Vagina (tissue), 2 donors: ENCODE measurements around the gene CST9L. TPM values are rescaled to one million over a fixed set of nuclear protein-coding genes. Genes with fewer than 3 reads are reported as not detected.

Experiments used
- DNase-seq, 2 donors: peaks; one replicate each; pipeline ENCODE4 v3.0.0-alpha.2; 2017; ENCODE audit errors: extremely low spot score in 2 of 2
- H3K27ac ChIP-seq: fragments of 200-600 bp; sonication (generic); one replicate; pipeline ENCODE4 v1.5.1; 2019
- H3K27me3 ChIP-seq: fragments of 200-600 bp; sonication (generic); one replicate; pipeline ENCODE4 v1.5.1; 2019
- H3K36me3 ChIP-seq, 2 donors: fragments of 200-600 bp; sonication (generic); one replicate each; pipeline ENCODE4 v1.5.1; 2017 to 2019
- H3K4me1 ChIP-seq: fragments of 200-600 bp; sonication (generic); one replicate; pipeline ENCODE4 v1.5.1; 2019
- H3K4me3 ChIP-seq, 2 donors: fragments of 200-600 bp; sonication (generic); 1 replicate in 1 of 2; 2 replicates in 1 of 2; pipeline ENCODE4 v1.5.1; 2016 to 2019
- H3K9me3 ChIP-seq: fragments of 200-600 bp; sonication (generic); one replicate; pipeline ENCODE4 v1.5.1; 2019
- POLR2A ChIP-seq, 2 donors: fragments of 450-650 bp; IDR thresholded peaks; one replicate each; pipeline ENCODE4 v1.6.1; 2017; ENCODE audit warnings: antibody characterized with exemption in 2 of 2, mild to moderate bottlenecking in 2 of 2, moderate library complexity in 2 of 2
- POLR2AphosphoS5 ChIP-seq, 2 donors: sonication (generic); formaldehyde crosslinking; IDR thresholded peaks; one replicate each; pipeline ENCODE4 v1.9.0; 2017; ENCODE audit warnings: antibody characterized with exemption in 2 of 2, mild to moderate bottlenecking in 2 of 2, low read depth in 1 of 2; ENCODE audit not compliant: insufficient read depth in 1 of 2
- intact Hi-C: fragments of 100-400 bp; cut with DNase I; formaldehyde crosslinking; loops from one replicate; pipeline ENCODE4 v1.15.1; 2023
- total RNA-seq: library from RNA; depleted of rRNA; stranded (reverse); fragments of >200 nt; gene quantifications from one replicate; pipeline ENCODE4 v1.2.3, GENCODE V29; 2016
- TF ChIP-seq, protein P1 (sequence below), 3 experiments: fragments of 450-650 bp in 2 of 3; fragments of 200-600 bp in 1 of 3; sonication (generic) in 1 of 3; IDR thresholded peaks; one replicate each; pipeline ENCODE4 v1.5.1; 2017 to 2019; ENCODE audit warnings: antibody characterized with exemption in 3 of 3, mild to moderate bottlenecking in 2 of 3, moderate library complexity in 2 of 3

Gene CST9L
- total RNA-seq, 1 donor from 2014 or later, result not detected

DNA sequence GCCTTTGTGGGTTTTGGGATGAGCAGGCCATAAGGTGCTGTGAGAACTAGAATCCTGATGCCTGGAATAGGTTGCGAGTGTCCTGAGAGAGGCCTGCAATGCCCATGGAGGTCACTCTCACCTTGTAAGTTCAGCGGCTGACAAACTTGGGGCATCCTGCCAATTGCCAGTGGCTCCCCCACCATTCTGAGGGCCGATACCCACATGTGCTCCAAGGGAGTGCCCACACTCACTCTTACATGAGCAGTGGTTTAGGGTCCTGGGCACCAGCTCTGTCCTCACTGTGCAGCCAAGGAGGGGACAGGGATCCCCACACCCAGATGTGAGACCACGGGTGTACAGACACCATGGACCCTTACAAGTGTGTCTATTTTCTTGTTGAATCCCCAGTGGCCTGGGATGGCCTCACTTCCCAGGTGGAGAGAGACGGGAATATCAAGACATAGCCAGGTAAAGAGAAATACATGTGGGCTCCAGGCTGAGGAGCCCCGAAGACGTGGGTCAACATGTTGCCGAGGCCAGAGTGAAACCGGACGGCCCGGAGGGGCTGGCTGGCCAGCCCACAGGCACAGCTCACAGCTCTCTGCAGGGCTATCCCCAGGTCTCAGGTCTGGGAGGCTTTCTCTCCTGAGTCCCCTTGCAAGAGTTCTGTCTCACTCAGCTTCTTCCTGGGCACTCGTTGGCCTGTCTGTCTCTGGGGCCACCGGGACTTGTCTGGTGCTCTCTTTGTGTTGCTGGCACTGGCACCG, 39.4 kb upstream of the CST9L start:
- no peak for DNase-seq
- H3K27me3 ChIP-seq, result no peaks in the 10 kb centered on the region
- TF ChIP-seq POLR2A (IDR thresholded peaks at IDR 0.05) (no peak), POLR2AphosphoS5 (IDR thresholded peaks at IDR 0.05; ENCODE audit: insufficient read depth in 1 of 2, low read depth in 1 of 2) (no peak)
- TF ChIP-seq, protein P1, sequence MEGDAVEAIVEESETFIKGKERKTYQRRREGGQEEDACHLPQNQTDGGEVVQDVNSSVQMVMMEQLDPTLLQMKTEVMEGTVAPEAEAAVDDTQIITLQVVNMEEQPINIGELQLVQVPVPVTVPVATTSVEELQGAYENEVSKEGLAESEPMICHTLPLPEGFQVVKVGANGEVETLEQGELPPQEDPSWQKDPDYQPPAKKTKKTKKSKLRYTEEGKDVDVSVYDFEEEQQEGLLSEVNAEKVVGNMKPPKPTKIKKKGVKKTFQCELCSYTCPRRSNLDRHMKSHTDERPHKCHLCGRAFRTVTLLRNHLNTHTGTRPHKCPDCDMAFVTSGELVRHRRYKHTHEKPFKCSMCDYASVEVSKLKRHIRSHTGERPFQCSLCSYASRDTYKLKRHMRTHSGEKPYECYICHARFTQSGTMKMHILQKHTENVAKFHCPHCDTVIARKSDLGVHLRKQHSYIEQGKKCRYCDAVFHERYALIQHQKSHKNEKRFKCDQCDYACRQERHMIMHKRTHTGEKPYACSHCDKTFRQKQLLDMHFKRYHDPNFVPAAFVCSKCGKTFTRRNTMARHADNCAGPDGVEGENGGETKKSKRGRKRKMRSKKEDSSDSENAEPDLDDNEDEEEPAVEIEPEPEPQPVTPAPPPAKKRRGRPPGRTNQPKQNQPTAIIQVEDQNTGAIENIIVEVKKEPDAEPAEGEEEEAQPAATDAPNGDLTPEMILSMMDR (IDR thresholded peaks at IDR 0.05), result no peak
- H3K4me3 ChIP-seq, result no peak overlapping the region
- no peaks in the 10 kb centered on the region for H3K9me3 ChIP-seq
- H3K4me1 ChIP-seq, result no peaks in the 10 kb centered on the region
- intact Hi-C loops, result no loop called here
- no peaks in the 10 kb centered on the region for H3K36me3 ChIP-seq
- H3K27ac ChIP-seq, result no peak overlapping the region

DNA sequence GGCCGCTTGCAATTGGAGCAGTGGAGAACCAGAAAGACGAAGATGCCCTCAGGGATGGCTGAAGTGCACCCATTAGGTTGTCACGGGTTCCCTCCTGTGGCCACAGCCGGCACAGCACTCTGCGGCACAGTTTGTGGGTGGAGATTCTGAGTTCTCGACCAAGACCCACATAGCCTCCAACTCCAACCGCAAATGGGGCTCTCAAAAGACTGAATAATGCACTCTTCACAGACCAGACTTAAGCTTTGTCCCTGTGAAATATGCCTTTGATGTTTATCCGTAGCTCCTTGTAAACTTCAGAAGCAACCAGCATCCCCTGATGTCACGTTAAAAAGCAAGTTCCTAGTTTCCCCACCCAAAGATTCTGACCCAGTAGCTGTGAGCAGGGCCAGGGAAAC, 38.4 kb upstream of the CST9L start:
- Histone ChIP-seq H3K27ac (no peak overlapping the region), H3K27me3 (no peaks in the 10 kb centered on the region), H3K36me3 (no peaks in the 10 kb centered on the region), H3K4me3 (no peak overlapping the region), H3K9me3 (no peaks in the 10 kb centered on the region), H3K4me1 (no peaks in the 10 kb centered on the region)
- intact Hi-C loops, result no loop called here
- no peak for DNase-seq
- no peak for TF ChIP-seq POLR2A (IDR thresholded peaks at IDR 0.05)
- TF ChIP-seq, protein P1 (IDR thresholded peaks at IDR 0.05), result peak; percentile 62 to 89 (median 79)

DNA sequence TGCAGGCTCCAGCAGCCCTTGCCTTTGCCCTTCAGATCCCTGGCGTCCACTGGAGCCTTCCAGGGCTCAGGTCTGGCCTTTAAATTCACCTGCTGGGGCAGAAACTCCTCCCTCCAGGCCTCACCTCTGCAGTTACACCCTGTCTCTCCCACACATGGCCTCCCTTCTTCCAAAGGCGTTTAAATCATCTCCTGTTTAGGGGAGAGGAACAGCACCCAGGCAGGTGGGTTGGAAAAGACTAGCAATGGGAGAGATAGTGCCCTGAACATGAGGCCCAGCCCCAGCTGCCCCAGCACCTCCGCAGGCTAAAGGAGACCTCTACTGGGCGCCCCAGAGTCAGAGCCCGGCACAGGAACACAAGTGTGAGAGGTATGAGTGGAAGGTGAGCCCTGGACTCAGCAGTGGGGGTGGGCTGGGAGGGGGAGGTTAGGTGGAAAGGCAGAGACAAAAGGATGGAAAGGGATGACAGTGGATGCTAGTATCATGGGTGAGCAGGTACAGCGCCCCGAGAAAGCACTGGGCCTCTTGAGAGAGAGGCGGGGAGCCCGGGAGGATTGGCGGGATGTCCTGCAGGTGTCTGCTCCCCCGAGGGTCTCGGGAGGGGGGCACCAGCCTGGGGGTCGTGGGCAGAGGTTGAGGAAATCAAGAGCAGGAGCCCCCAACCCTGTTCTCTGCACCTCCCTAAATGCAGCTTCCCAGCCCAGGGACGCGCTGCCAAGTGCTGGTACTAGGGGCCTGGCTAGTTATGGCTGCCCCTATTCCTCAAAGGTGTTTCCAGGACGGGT, 37.8 kb upstream of the CST9L start, which contains the start of gene CST9:
Gene CST9, minus strand, starts transcription at position 51 of the 785 bp plus-strand sequence. CDS start 53 bp downstream, outside the sequence.
- no peaks in the 10 kb centered on the region for H3K4me1 ChIP-seq
- H3K36me3 ChIP-seq, result no peaks in the 10 kb centered on the region
- TF ChIP-seq POLR2A (IDR thresholded peaks at IDR 0.05), result no peak
- no peak for TF ChIP-seq POLR2AphosphoS5 (IDR thresholded peaks at IDR 0.05; ENCODE audit: insufficient read depth in 1 of 2, low read depth in 1 of 2)
- TF ChIP-seq, protein P1 (IDR thresholded peaks at IDR 0.05), result no peak
- no peak for DNase-seq
- intact Hi-C loops, result no loop called here
- H3K27ac ChIP-seq, result no peak within 1 kb of the TSS
- H3K9me3 ChIP-seq, result no peaks in the 10 kb centered on the region
- no peak within 1 kb of the TSS for H3K4me3 ChIP-seq
- no peaks in the 10 kb centered on the region for H3K27me3 ChIP-seq

DNA sequence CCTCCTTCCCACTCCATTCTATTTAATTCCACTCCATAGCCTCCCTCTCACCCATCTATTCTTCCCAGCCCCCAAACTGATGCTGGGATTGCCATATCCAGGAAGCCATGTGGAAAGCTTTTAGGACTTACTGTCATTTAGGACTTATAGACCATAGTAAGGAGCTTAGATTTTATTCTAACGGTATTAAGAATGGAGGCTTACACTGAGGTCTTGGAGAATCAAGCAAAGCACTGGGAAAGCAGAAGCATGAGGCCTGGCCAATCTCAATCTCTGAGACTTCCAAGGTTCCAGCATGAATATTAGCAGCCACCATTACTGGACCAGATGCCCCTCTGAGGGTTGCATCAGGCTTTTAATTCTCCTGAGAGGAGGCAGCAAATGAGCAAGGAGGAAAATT, 36.0 kb upstream of the CST9L start:
- TF ChIP-seq POLR2AphosphoS5 (IDR thresholded peaks at IDR 0.05; ENCODE audit: insufficient read depth in 1 of 2, low read depth in 1 of 2) (no peak), POLR2A (IDR thresholded peaks at IDR 0.05) (no peak)
- TF ChIP-seq, protein P1 (IDR thresholded peaks at IDR 0.05), result no peak
- Histone ChIP-seq H3K4me3 (no peak overlapping the region), H3K27me3 (no peaks in the 10 kb centered on the region), H3K27ac (no peak overlapping the region), H3K36me3 (no peaks in the 10 kb centered on the region), H3K9me3 (no peaks in the 10 kb centered on the region), H3K4me1 (no peaks in the 10 kb centered on the region)
- intact Hi-C loops, result no loop called here
- DNase-seq, result no peak

DNA sequence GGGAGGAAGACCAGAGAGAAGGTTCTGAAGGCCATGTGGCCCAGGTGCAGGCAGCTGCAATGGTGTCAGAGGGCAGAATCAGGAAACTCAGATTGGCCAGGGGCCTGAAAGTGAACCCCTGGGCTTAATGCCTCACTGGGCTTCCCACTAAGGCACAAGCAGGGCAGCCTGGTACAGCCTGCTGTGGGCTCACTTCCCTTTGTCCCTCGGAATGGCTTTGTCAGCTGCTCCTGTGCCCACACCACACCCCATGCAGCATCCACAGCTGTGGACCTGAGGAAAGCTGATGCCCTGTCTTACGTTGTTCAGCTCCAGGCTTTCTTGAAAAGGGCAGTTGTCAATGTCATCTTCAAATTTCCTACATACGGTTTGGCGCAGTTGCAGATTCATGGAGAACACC, 35.0 kb upstream of the CST9L start:
- Histone ChIP-seq H3K36me3 (no peaks in the 10 kb centered on the region), H3K4me1 (no peaks in the 10 kb centered on the region), H3K27me3 (no peaks in the 10 kb centered on the region), H3K27ac (no peak overlapping the region), H3K4me3 (no peak overlapping the region), H3K9me3 (no peaks in the 10 kb centered on the region)
- no peak for DNase-seq
- intact Hi-C loops, result no loop called here
- no peak for TF ChIP-seq POLR2A (IDR thresholded peaks at IDR 0.05)
- no peak for TF ChIP-seq POLR2AphosphoS5 (IDR thresholded peaks at IDR 0.05; ENCODE audit: insufficient read depth in 1 of 2, low read depth in 1 of 2)
- TF ChIP-seq, protein P1 (IDR thresholded peaks at IDR 0.05), result no peak
